ENCODE measurements around the gene RGL1.

Gene RGL1

DNA sequence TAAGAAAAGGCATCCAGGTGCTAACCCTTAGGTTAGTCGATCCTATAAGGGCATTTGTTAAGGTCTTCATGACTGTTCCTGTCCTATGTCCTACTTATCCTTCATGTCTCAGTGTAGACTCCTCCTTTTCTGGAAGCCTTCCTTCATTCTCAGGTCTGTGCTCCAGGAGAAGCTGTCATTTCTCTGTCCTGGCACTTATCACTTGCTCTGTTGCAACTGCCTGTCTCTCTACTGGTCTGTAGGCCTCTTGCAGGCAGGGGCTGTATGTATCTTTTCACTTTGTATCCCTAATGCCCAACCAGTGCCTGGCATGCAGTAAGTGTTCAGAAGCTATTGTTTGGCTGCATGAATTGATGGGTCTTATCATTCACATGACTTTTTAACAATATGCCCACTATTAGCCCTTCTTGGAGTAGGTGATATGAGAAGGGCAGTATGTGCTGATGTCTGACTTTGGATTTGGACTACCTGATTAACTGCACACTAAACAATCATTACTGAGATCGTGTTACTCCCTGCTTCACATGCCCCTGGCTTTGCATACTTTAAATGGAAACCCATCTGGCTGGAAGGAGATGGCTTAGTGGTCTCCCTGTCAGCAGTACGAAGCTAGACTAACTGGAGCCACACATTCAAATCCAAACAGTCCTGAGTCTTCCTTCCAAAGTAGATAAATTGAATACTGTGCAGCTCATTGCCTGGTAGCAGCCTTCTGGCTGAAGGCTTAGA lies 88.8 kb downstream of the RGL1 start:
- DNase-seq: no peak

DNA sequence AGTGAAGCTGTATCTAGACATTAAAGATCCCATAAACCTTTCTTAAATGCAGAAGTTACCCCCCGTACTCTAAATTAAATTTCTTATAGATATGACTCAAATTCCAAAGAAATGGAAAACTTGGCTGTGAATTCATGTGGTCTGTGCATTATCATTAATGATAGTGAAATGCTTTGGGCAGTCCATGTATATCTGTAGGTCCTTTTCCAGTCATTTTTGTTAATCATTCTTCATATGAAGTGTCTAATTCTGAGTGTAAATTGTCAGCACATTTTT lies 89.3 kb downstream of the RGL1 start:
- no peak for DNase-seq

DNA sequence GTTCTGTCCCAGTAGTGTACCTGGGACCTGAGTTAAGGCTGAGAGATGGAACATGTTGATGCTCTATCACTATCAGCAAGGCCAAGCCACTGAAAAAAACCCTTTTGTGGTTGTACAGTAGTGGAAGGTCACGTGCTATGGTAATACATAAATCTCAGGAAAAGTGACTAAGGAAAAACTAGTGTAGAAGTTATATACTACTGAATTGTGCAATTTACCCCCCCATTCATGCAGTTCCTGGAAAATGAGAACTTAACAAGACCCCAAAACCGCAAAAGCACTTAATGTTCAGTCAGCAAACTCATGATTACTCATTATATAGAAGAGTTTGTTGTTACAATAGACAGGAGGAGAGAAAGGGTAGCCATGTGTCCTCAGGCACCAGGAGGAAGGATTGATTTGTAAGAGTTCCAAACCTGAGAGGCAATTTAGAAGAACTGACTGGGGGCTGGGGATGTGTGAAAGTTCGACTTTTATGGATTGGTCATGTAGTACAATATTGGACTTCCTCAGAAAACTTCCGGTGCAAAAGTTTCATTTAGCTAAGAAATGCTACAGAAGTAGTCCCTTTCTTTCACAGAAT lies 91.6 kb downstream of the RGL1 start:
- no peak for DNase-seq

DNA sequence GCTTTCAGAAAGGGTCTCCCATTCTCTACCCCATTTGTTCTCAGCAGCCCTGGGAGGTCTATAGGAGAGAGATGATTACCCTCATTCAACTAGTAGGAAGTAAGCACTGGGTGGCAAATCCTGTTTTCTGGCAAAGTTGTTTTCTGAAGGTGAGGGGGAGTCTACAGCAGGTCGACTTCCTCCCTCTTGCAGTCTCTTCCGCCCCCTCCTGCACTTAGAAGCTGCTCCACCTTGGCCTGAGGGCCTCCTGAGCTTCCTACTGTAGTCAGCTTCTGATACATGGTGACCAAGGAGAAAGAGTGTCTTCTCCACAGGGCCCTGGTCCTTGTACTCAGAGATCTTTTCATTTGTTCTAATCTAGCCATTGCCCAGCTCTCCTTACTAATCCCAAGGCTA lies 93.1 kb downstream of the RGL1 start:
- DNase-seq: no peak

DNA sequence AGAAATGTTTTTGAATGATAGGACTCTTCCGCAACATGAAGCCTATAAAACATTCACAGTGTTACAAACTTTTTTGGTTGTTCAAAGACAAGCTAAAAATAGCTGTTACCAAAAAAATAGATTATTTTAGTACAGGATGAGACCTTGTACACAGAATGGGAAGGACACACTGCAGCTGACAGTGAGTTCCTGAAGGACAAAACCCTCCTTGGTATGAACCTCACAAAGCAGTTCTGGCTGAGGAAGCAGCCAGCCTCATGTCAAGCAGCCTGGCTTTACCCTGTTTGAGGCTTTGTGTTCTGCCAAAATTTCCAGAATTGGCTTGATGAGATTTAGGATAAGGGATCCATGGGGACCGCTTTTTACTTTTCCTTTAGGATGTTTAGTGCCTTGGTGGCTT lies 93.7 kb downstream of the RGL1 start:
- no peak for DNase-seq

DNA sequence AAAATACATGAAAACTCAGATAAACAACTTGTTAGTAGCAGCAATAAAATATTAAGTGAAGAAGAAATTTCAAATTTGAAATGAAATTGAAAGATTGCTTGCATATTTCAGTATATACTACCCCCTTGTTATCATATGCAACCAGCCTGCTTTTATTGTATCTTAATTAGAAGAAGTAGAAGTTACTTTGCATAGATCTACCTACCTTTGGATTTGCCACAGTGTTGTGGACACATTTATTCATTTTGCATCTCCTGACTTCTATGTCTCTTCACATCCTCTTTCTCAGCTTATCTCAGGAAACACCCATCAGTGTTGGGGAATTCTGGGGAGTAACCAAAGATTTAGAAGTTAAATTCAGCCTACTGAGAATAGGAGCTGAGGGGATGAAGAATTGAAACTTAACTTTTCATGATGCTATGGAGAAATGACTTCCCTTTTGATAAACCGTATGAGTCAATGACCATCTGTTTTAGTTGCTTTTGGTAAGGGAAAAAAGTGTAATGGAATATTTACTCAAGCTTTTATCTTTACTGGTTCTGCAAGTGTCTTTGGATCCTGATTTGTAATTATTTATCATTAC lies 96.9 kb downstream of the RGL1 start:
- DNase-seq: no peak

DNA sequence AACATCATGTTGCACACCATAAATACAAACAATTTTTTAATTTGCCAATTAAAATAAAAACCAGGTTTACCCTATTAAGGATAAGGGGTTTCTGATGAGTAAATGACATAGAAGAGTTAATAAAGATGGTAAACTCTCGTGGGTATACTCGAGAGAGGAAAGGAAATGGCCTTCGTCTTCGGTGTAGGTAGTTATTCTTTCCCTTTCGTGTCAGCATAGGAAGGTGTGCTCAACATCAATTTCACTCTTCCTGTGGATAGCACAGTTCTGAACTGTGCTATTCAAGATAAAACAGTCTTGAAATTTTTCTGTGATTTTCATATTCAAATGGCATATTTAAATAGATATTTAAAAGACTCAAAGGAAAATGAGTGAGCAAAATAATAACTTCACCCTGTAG lies 98.2 kb downstream of the RGL1 start:
- no peak for DNase-seq

DNA sequence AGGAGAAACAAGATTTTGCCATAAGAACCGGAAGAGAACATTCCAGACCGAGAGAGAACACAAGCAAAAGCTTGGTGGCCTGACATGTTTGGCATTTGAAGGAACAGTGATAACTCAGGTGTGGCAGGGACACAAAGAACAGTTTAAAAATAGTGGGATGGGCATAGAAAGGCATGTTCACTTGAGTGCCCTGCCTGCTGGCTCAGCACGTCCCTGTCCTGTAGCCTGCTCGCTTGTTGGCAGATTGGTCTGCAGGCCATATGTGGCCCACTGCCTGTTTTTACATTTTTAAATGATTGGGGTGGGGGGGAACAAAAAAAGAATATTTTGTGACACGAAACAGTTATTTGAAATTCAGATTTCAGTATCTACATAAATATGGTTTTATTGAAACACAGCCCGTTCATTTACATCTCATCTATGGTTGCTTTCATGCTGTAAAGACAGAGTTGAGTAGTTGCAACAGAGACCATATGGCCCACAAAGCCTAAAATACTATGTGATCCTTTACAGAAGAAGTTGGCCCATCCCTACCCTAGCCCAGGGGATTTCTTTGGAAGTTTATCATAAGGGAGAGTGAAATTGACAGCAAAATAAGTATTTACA lies 100.7 kb downstream of the RGL1 start:
- DNase-seq: no peak

DNA sequence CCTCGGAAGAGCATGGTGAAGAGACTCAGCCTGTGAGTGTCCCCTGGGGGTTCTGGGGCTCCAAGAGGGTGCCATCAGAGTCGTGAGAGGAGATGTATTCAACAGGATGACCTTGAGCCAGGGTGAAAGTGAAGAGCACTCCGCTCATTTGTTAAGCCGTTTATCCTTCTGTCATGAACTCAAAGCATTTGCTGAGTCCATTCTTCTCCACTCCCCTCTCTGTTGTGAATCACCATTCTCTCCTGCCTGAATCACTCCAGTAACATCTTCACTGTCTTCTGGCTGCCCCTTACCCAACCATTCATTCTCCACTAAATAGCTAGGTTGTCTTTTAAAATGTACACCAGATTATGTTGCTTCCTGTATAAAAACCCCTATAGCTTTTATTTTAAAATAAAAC lies 102.2 kb downstream of the RGL1 start:
- DNase-seq: no peak

DNA sequence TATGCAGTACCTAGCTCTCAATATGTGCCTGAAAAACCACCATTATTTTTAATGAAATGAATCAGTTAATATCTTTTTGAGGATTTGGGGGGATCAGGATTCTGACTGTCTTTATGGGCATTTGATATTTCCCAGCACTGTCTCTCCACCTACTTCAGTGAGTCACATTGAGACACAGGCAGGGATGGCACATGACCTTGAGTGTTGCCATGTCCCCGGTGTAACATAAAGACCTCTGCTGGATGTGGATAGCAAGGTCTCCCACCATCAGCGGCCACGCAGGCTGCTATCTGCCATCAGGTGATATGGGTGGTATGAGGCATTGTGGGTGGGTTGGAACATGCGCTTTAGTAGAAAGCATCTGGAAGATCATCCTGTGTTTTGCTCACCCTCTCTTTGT lies 103.2 kb downstream of the RGL1 start:
- no peak for DNase-seq

DNA sequence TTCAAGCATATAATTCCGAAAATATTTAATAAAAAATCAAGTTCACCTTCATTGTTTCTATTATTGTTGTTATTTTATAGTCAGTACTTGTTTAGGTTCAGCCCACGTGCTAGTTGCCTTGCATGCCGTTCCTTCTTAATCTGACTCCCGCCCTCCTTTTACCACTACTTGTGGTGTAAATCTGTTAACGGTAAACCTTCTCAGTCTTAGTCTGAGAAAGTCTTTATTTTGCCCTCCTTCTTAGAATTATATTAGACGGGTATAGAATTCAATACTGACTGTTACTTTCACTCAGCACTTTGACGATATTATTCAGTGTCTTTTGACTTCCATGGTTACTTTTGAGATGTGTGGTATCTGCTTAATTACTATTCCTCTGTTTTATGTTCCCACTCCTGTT lies 104.8 kb downstream of the RGL1 start:
- no peak for DNase-seq

DNA sequence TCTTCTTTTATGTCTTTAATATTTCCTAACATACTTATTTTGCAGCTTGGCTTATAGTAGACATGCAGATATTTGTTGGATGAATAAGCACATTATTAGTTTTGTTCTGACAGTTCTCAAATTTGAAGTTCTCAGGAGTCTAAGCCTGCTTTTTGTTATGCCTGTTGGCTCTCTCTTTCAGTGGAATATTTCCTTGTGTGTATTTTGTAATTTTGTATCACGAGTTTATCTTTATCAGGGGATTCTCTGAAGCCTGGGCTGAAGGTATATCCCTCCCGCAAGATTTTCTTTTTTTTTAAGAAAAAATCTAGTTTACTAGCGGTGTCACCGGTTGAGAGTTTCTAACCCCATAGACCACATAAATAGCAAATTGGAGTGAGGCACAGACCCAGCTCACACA lies 105.9 kb downstream of the RGL1 start:
- DNase-seq: no peak

DNA sequence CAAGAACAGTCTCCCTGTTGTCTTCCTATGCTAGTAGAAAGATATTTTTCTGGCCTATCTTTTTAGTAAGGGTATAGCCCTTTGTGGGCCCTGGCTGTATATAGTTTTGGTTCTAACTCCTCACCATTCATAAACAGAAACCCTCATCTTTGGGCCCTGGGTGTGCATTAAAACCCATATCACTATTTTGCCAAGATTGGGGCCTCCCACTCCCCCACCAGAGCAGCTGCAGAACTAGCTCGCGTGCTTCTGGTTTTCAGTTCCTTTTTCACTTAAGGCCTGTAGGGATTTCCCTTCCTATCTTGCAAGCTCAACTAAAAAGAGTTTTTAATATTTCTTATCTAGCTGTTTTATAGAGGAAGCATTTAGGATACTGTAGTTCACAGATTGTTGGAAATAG lies 106.4 kb downstream of the RGL1 start:
- DNase-seq: no peak

DNA sequence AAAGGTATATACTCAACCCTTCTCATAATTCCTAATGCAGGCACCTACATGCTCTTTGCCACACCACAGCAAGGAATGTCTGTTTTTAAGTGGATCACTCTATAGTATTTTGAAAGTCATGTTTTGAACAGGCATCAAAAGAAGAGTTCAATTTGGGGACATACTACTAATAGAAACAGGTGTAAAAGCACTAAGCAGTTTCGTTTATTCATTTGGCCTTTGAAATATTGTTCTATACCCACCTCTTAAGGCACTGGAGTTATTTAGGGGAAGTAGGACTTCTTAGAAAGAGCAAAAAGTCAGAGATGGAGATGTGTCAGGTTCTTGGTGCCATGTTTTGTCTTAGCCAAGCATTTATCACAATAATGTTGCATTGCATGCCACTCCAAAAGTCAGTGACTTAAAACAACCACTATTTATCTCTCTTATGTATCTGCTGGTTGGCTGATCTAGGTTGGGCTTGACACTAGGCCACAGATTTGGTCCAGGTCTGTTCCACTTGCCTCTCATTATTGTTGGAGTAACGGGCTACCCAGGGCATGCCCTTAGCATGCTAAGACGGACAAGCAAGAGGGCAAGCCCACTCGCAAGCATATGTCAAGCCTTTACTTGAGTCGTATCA lies 107.5 kb downstream of the RGL1 start:
- DNase-seq: no peak

DNA sequence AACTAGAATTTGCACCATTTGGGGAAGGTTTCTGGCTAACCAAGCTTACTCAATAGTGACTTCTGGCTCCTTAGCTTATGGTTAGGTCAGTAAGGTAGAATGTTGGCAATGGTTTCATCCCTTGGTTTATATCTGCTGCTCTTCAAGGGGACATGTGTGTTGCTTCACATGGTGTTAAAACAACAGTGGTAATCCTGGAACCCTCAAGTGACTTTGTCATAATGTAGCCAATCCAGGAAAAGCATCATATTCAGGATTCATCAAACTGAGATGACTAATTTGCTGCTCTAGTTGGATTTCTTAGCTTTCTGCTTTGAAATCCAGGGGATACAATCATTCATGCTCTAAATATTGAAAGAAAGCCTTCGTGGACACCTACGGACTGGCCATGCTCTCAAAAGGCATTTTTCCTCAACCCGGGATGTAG lies 108.7 kb downstream of the RGL1 start:
- DNase-seq: no peak

DNA sequence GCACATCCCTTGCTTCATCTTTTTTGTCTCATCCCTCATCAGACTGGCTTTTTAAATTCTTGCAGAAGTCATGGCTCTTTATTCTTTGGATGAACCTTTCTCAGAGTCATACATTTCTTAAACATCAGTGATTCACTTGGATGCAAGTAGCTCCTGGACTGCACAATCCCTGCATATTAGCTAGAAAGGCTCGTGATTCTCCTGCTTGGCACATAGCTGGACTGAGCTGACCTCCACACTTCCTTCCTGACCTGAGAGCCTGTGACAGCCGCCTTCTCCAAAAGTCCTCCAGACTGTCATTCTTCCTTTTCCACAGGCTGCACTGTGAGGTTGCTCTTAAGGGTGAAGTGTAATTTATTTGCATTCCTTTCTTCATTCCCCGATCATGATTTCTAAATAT lies 109.4 kb downstream of the RGL1 start:
- DNase-seq: no peak

DNA sequence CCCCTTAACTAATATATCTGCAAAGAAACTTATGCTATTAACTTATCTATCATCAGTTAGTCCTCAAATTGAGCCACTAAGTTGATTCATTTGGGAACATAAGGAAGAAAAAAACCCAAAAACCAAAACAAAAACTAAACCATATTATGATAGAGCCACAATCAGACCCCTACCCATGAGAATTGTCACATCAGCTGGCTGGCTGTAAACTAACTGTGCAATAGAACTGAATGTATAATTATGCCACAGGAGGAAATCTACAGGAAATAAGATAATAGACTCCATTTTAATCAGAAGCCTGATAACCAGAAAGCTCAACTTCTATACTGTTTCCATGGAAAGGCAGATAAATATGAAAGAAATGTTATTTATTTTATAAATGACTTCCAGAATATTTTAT lies 110.0 kb downstream of the RGL1 start:
- no peak for DNase-seq

DNA sequence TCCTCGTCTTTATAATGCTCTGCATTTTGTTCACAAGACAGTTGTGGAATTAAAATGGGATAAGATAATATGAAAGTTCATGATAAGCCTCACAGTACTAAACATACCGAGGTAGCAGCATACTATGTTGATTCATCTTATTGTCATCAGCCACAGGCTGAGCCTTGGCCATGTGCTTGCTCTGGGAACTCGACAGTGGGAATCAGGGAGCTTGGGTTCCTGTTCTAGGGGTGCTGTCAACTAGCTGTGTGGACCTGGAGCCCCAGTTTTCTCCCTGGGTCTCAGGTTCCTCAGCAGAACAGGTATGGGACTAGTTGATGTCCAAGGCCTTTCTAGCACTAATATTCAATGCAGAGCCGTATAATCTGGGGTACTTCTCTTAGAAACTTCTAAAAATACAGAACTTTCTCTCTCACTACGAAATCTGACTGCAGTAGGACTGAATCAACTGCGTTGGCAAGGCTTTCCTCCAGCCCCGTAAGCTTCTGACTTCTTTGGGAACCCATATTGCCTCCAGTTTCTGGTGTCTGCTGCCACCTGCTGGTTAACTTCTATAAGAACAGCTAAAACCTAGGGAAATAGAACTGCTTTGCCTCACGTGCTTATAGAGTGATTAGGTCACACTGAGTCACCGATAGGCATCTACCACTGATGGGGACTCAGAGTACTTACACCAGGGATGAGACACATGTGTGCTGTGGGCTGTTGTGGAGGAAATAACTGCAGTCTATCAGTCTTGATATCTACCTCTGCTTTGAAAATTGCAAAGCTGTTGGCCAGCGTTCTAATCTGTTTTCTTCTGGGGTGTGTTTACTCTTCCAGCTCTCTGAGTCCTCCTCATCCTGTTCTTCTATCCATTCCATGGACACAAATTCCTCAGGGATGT lies 110.9 kb downstream of the RGL1 start:
- peak; percentile 94 for DNase-seq

DNA sequence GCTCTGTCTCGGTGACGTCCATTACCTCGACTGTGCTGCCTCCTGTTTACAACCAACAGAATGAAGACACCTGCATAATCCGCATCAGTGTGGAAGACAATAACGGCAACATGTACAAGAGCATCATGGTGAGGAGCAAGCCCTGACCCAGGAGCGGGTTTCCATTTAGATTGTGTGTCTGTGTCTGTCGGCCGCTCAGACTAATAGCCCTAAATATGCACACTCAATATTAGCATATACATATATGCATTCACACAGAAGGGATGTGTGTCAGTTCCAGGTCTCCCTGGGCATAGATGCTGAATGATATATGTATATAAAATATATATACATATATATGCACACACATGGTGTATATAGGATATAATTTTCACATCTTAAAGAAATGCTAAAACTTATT lies 111.7 kb downstream of the RGL1 start:
- no peak for DNase-seq

DNA sequence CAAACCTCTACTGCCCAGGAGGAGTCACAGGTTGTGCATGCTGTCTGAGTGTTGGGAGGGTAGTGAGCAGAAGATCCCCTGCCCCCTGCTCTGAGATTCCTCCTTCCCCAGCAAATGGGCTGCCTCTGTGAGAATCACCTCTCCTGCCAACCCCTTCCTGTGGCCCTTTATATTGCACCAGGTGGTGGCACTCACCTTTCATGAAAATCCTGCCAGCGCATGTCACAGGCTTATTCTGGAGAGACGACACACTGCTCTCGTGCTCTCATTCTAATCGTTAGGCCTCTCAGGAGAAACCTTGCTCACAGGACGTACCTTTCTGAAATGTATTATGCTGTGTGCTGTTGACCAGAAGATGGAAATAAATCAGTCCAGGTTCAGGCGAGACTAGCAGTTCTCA lies 113.7 kb downstream of the RGL1 start:
- DNase-seq: no peak

DNA sequence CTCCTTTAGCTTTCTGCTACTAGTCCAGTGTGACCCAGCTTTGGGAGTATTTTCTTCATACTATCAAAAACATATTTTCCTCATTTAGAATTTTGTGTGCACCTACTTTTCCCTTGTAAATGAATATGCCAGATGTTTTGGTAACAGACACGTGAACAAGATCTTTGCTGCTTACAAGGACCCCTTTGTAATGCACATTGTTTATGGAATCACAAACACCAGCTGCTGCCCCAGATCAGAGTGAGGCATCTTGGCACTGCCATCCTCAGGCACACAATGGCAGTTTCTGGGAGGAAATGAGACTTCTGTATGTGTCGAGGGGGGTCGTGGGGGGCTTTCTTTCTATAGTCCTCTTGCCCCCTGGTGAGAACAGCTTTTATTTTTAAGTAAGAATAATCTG lies 115.7 kb downstream of the RGL1 start:
- DNase-seq: no peak

DNA sequence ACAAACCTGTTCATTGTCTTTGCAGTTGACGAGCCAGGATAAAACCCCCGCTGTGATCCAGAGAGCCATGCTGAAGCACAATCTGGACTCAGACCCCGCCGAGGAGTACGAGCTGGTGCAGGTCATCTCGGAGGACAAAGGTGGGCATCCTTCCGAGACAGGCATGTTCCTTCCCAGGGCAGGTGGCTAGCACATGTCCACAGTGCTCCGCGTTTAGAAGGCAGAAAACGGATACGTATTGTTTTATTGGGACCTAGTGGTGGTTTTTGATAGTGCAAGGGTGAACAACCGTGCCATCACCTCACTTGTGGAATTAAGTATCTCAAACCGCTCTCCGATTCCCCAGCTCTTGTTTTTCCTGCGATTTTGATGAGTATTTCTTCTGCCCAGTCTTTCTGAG lies 117.3 kb downstream of the RGL1 start:
- no peak for DNase-seq

DNA sequence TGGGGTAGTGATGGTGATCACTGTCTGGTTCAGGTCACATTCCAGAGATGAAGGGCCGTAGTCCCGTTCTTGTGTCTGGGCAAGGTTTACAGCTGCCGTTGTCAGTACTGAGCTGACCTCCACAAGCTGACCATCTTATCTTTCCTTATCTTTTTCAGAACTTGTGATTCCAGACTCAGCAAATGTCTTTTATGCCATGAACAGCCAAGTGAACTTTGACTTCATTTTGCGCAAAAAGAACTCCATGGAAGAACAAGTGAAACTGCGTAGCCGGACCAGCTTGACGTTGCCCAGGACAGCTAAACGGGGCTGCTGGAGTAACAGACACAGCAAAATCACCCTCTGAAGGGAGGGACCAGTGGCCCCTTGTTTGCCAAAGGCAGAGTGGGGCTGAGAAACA lies 121.0 kb downstream of the RGL1 start:
- no peak for DNase-seq
